ENCODE results near the gene XIST. TPM values are rescaled to one million over a fixed set of nuclear protein-coding genes. Genes with fewer than 3 reads are reported as not detected.

XIST gene
- polyA plus RNA-seq, 1 donor from 2014 or later, result 0.31 TPM

DNA sequence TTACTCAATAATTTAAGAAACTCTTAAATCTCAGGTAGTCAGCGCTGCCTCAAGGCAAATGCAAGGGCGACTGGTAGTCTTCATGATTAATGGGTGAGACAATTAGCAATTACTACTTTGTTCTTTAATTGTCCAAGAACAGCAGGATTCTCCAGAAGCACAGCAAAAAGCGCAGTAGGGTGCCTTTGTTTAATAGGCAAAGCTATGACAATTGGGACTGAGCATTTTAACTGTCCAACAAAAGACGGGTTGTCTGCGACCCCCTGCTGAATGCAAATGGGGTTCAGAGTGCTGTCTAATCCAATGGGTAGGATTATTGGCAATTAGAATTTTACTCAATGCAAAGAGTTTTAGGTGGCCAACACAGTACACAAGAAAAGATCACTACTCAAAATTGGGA lies 3.4 kb downstream of the XIST start:
- Histone ChIP-seq H3K79me2 (replicated peaks; ENCODE audit: insufficient read depth, low read length) (no peaks in the 10 kb centered on the region), H2AFZ (ENCODE audit: low read depth, low read length) (no peak overlapping the region), H3K27me3 (ENCODE audit: insufficient read depth, low read depth, low read length) (no peaks in the 10 kb centered on the region), H3K36me3 (ENCODE audit: insufficient read depth, low read length) (no peaks in the 10 kb centered on the region), H3K27ac (ENCODE audit: low read length) (no peak overlapping the region), H3K9me2 (ENCODE audit: insufficient read depth, low read length) (no peaks in the 10 kb centered on the region), H3F3A (ENCODE audit: insufficient read depth, low read length, poor library complexity, severe bottlenecking) (no peaks in the 10 kb centered on the region), H4K20me1 (ENCODE audit: insufficient read depth) (no peaks in the 10 kb centered on the region), H3K4me2 (ENCODE audit: low read length) (no peak overlapping the region), H3K9me3 (ENCODE audit: low read length) (no peaks in the 10 kb centered on the region), H3K4me3 (ENCODE audit: low read length) (no peak overlapping the region), H3K9ac (ENCODE audit: low read length) (no peak overlapping the region)
- TF ChIP-seq, protein P1, sequence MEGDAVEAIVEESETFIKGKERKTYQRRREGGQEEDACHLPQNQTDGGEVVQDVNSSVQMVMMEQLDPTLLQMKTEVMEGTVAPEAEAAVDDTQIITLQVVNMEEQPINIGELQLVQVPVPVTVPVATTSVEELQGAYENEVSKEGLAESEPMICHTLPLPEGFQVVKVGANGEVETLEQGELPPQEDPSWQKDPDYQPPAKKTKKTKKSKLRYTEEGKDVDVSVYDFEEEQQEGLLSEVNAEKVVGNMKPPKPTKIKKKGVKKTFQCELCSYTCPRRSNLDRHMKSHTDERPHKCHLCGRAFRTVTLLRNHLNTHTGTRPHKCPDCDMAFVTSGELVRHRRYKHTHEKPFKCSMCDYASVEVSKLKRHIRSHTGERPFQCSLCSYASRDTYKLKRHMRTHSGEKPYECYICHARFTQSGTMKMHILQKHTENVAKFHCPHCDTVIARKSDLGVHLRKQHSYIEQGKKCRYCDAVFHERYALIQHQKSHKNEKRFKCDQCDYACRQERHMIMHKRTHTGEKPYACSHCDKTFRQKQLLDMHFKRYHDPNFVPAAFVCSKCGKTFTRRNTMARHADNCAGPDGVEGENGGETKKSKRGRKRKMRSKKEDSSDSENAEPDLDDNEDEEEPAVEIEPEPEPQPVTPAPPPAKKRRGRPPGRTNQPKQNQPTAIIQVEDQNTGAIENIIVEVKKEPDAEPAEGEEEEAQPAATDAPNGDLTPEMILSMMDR (IDR thresholded peaks at IDR 0.05; ENCODE audit: poor library complexity, severe bottlenecking), result no peak
- TF ChIP-seq RAD21 (conservative IDR thresholded peaks at IDR 0.05) (no peak), EZH2 (IDR thresholded peaks at IDR 0.05; ENCODE audit: borderline replicate concordance, insufficient read depth, low read length, poor library complexity, severe bottlenecking) (no peak), MXI1 (conservative IDR thresholded peaks at IDR 0.05; ENCODE audit: poor library complexity, severe bottlenecking) (no peak), POLR2AphosphoS5 (IDR thresholded peaks at IDR 0.05) (no peak), EP300 (conservative IDR thresholded peaks at IDR 0.05; ENCODE audit: poor library complexity, severe bottlenecking) (no peak), SMC3 (conservative IDR thresholded peaks at IDR 0.05; ENCODE audit: poor library complexity) (no peak), TAF1 (IDR thresholded peaks at IDR 0.05; ENCODE audit: low read depth) (no peak)
- TF ChIP-seq, protein P2, sequence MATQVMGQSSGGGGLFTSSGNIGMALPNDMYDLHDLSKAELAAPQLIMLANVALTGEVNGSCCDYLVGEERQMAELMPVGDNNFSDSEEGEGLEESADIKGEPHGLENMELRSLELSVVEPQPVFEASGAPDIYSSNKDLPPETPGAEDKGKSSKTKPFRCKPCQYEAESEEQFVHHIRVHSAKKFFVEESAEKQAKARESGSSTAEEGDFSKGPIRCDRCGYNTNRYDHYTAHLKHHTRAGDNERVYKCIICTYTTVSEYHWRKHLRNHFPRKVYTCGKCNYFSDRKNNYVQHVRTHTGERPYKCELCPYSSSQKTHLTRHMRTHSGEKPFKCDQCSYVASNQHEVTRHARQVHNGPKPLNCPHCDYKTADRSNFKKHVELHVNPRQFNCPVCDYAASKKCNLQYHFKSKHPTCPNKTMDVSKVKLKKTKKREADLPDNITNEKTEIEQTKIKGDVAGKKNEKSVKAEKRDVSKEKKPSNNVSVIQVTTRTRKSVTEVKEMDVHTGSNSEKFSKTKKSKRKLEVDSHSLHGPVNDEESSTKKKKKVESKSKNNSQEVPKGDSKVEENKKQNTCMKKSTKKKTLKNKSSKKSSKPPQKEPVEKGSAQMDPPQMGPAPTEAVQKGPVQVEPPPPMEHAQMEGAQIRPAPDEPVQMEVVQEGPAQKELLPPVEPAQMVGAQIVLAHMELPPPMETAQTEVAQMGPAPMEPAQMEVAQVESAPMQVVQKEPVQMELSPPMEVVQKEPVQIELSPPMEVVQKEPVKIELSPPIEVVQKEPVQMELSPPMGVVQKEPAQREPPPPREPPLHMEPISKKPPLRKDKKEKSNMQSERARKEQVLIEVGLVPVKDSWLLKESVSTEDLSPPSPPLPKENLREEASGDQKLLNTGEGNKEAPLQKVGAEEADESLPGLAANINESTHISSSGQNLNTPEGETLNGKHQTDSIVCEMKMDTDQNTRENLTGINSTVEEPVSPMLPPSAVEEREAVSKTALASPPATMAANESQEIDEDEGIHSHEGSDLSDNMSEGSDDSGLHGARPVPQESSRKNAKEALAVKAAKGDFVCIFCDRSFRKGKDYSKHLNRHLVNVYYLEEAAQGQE (IDR thresholded peaks at IDR 0.05; ENCODE audit: borderline replicate concordance), result no peak

DNA sequence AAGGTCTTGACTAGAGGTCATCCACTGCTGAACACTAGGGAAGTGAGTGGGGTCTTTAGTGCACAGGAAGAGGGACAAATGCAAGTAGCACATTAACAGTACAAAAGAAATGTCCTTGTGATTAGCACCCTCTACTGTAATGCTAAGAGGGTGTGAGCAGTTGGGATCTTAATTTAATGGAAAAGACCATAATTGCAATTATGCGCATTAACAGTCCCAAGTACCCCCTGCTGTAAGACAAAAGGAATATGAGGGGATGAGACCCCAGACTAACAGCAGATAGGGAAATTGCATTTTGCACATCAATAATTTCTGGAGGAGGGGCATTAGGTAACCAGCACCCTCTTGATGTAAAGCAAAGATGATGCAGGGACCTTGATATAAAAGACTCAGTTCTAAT lies 4.5 kb downstream of the XIST start:
- Histone ChIP-seq H3F3A (ENCODE audit: insufficient read depth, low read length, poor library complexity, severe bottlenecking) (no peaks in the 10 kb centered on the region), H3K27me3 (ENCODE audit: insufficient read depth, low read depth, low read length) (no peaks in the 10 kb centered on the region), H3K9me3 (ENCODE audit: low read length) (no peaks in the 10 kb centered on the region), H2AFZ (ENCODE audit: low read depth, low read length) (no peak overlapping the region), H3K9me2 (ENCODE audit: insufficient read depth, low read length) (no peaks in the 10 kb centered on the region), H3K9ac (ENCODE audit: low read length) (no peak overlapping the region), H3K4me3 (ENCODE audit: low read length) (no peak overlapping the region), H4K20me1 (ENCODE audit: insufficient read depth) (no peaks in the 10 kb centered on the region), H3K4me2 (ENCODE audit: low read length) (no peak overlapping the region), H3K36me3 (ENCODE audit: insufficient read depth, low read length) (no peaks in the 10 kb centered on the region), H3K27ac (ENCODE audit: low read length) (no peak overlapping the region), H3K79me2 (replicated peaks; ENCODE audit: insufficient read depth, low read length) (no peaks in the 10 kb centered on the region)
- TF ChIP-seq SMC3 (conservative IDR thresholded peaks at IDR 0.05; ENCODE audit: poor library complexity) (no peak), POLR2AphosphoS5 (IDR thresholded peaks at IDR 0.05) (no peak), RAD21 (conservative IDR thresholded peaks at IDR 0.05) (no peak), MXI1 (conservative IDR thresholded peaks at IDR 0.05; ENCODE audit: poor library complexity, severe bottlenecking) (no peak), TAF1 (IDR thresholded peaks at IDR 0.05; ENCODE audit: low read depth) (no peak), EP300 (conservative IDR thresholded peaks at IDR 0.05; ENCODE audit: poor library complexity, severe bottlenecking) (no peak), EZH2 (IDR thresholded peaks at IDR 0.05; ENCODE audit: borderline replicate concordance, insufficient read depth, low read length, poor library complexity, severe bottlenecking) (no peak)
- TF ChIP-seq, protein P1 (IDR thresholded peaks at IDR 0.05; ENCODE audit: poor library complexity, severe bottlenecking), result no peak
- TF ChIP-seq, protein P2 (IDR thresholded peaks at IDR 0.05; ENCODE audit: borderline replicate concordance), result no peak
